MM.1S (cell line): ENCODE data around the gene EIPR1.

Source experiments
- DNase-seq: peaks from one replicate; pipeline ENCODE4 v3.0.0-alpha.2; 2015
- H2AFZ ChIP-seq: fragments of 300-600 bp; sonication (generic); 2 replicates; pipeline ENCODE4 v1.6.0; 2016; ENCODE audit warnings: antibody characterized with exemption, low read length
- H3F3A ChIP-seq: fragments of 300-600 bp; sonication (generic); 2 replicates; pipeline ENCODE4 v1.6.1; 2016; ENCODE audit warnings: mild to moderate bottlenecking, antibody characterized with exemption, low read length, moderate library complexity, mixed read lengths; ENCODE audit not compliant: insufficient read depth
- H3K27ac ChIP-seq: fragments of 300-600 bp; sonication (generic); 2 replicates; pipeline ENCODE4 v1.5.1; 2016; ENCODE audit warnings: mild to moderate bottlenecking, low read length
- H3K27me3 ChIP-seq: fragments of 300-600 bp; sonication (generic); replicated peaks from 2 replicates; pipeline ENCODE4 v1.6.0; 2016; ENCODE audit warnings: low read length; ENCODE audit not compliant: insufficient read depth
- H3K36me3 ChIP-seq: fragments of 300-600 bp; sonication (generic); replicated peaks from 2 replicates; pipeline ENCODE4 v1.6.1; 2016; ENCODE audit warnings: mild to moderate bottlenecking, low read length, mixed read lengths; ENCODE audit not compliant: insufficient read depth
- H3K4me1 ChIP-seq: fragments of 300-600 bp; sonication (generic); 2 replicates; pipeline ENCODE4 v1.6.1; 2016; ENCODE audit warnings: low read length, mixed read lengths
- H3K4me2 ChIP-seq: fragments of 300-600 bp; sonication (generic); 2 replicates; pipeline ENCODE4 v1.6.0; 2016; ENCODE audit warnings: low read depth, low read length
- H3K4me3 ChIP-seq: fragments of 300-600 bp; sonication (generic); 2 replicates; pipeline ENCODE4 v1.5.1; 2016; ENCODE audit warnings: low read length, mixed read lengths
- H3K79me2 ChIP-seq: fragments of 300-600 bp; sonication (generic); 2 replicates; pipeline ENCODE4 v1.6.1; 2016; ENCODE audit warnings: mixed run types, low read length, mixed read lengths
- H3K9ac ChIP-seq: fragments of 300-600 bp; sonication (generic); 2 replicates; pipeline ENCODE4 v1.6.1; 2016; ENCODE audit warnings: low read length, mixed read lengths
- H3K9me2 ChIP-seq: fragments of 300-600 bp; sonication (generic); replicated peaks from 2 replicates; pipeline ENCODE4 v1.6.1; 2016; ENCODE audit warnings: mild to moderate bottlenecking, low read length, mixed read lengths; ENCODE audit not compliant: insufficient read depth
- H3K9me3 ChIP-seq: fragments of 300-600 bp; sonication (generic); replicated peaks from 2 replicates; pipeline ENCODE4 v1.6.1; 2016; ENCODE audit warnings: mild to moderate bottlenecking, low read length, mixed read lengths; ENCODE audit not compliant: insufficient read depth
- H4K20me1 ChIP-seq: fragments of 300-600 bp; sonication (generic); 2 replicates; pipeline ENCODE4 v1.6.1; 2016; ENCODE audit warnings: mild to moderate bottlenecking, low read length, moderate library complexity, mixed read lengths; ENCODE audit not compliant: insufficient read depth
- CTCF ChIP-seq: fragments of 300-600 bp; sonication (generic); IDR thresholded peaks from 2 replicates; pipeline ENCODE4 v1.5.1; 2016; ENCODE audit warnings: antibody characterized with exemption, low read length, mixed read lengths
- EZH2 ChIP-seq: fragments of 300-600 bp; sonication (generic); optimal IDR thresholded peaks from 2 replicates; pipeline ENCODE3; 2017; ENCODE audit warnings: low read depth, mild to moderate bottlenecking, antibody characterized with exemption, low read length, mixed read lengths
- EZH2phosphoT487 ChIP-seq: fragments of 300-600 bp; sonication (generic); IDR thresholded peaks from 2 replicates; pipeline ENCODE4 v1.6.1; 2018; ENCODE audit warnings: antibody characterized with exemption, low read length

EIPR1 gene

GRCh38 chr2:3172265-3172935 is 205.2 kb downstream of the EIPR1 start:
- H4K20me1 ChIP-seq = no peaks in the 10 kb centered on the region
- no peak overlapping the region for H3K4me3 ChIP-seq
- no peak for DNase-seq
- no peaks in the 10 kb centered on the region for H3K27me3 ChIP-seq
- H3K36me3 ChIP-seq = no peaks in the 10 kb centered on the region
- TF ChIP-seq EZH2 (no peak), CTCF (no peak), EZH2phosphoT487 (no peak)
- no peaks in the 10 kb centered on the region for H3K9me2 ChIP-seq
- H3K4me1 ChIP-seq = no peaks in the 10 kb centered on the region
- no peak overlapping the region for H3K4me2 ChIP-seq
- no peak overlapping the region for H3K9ac ChIP-seq
- no peaks in the 10 kb centered on the region for H3K9me3 ChIP-seq
- no peak overlapping the region for H3K27ac ChIP-seq
- no peak overlapping the region for H2AFZ ChIP-seq
- no peaks in the 10 kb centered on the region for H3F3A ChIP-seq
- no peaks in the 10 kb centered on the region for H3K79me2 ChIP-seq

- Histone ChIP-seq H2AFZ (no peak overlapping the region), H3K9me3 (no peaks in the 10 kb centered on the region), H3K36me3 (no peaks in the 10 kb centered on the region), H3K4me1 (no peaks in the 10 kb centered on the region), H3K4me2 (no peak overlapping the region), H3K27ac (no peak overlapping the region), H4K20me1 (no peaks in the 10 kb centered on the region), H3K79me2 (no peaks in the 10 kb centered on the region), H3K4me3 (no peak overlapping the region), H3F3A (no peaks in the 10 kb centered on the region), H3K9me2 (no peaks in the 10 kb centered on the region), H3K9ac (no peak overlapping the region), H3K27me3 (no peaks in the 10 kb centered on the region)
- TF ChIP-seq EZH2phosphoT487 (no peak), EZH2 (no peak), CTCF (no peak)
- no peak for DNase-seq
Measured at GRCh38 chr2:3171564-3172264, 205.9 kb downstream of the EIPR1 start.

- Histone ChIP-seq H3K9me3 (no peaks in the 10 kb centered on the region), H3K27me3 (no peaks in the 10 kb centered on the region), H2AFZ (no peak overlapping the region), H3K9me2 (no peaks in the 10 kb centered on the region), H4K20me1 (no peaks in the 10 kb centered on the region), H3K4me3 (no peak overlapping the region), H3K79me2 (no peaks in the 10 kb centered on the region), H3K9ac (no peak overlapping the region), H3K36me3 (no peaks in the 10 kb centered on the region), H3F3A (no peaks in the 10 kb centered on the region), H3K27ac (no peak overlapping the region), H3K4me1 (peaks cover 7% of the 10 kb centered on the region; the same call in 1 of the 2 replicates), H3K4me2 (no peak overlapping the region)
- TF ChIP-seq EZH2phosphoT487 = no peak
- no peak for DNase-seq
Measured at GRCh38 chr2:3170792-3171455, 206.7 kb downstream of the EIPR1 start.
